ENCODE results near the gene DGKZ. TPM values are rescaled to one million over a fixed set of nuclear protein-coding genes. Genes with fewer than 3 reads are reported as not detected.

Gene DGKZ
- total RNA-seq, 1 experiment from 2014 or later: 73.4 TPM

Other genes starting within 250 kb of the DGKZ start
- 10.6 and 19.7 TPM in 2 replicates for gene PHF21A, start 226.0 kb upstream of the DGKZ start, total RNA-seq (2014; rRNA removed; shearing (Covaris generic))
- 40.1 and 70.3 TPM in 2 replicates for gene CREB3L1, start 69.8 kb upstream of the DGKZ start, total RNA-seq (2014; rRNA removed; shearing (Covaris generic))
- 543 and 581 TPM in 2 replicates for gene MDK, start 34.2 kb downstream of the DGKZ start, total RNA-seq (2014; rRNA removed; shearing (Covaris generic))
- 0.49 TPM in 1 of 2 replicates, not detected in the other for gene CHRM4, start 44.3 kb downstream of the DGKZ start, total RNA-seq (2014; rRNA removed; shearing (Covaris generic))
- 28.6 and 32.2 TPM in 2 replicates for gene AMBRA1, start 246.6 kb downstream of the DGKZ start, total RNA-seq (2014; rRNA removed; shearing (Covaris generic))